Testis (tissue), 2 donors: Measurements from ENCODE around the gene GNB1L.

Experiments
- CTCF ChIP-seq, 3 experiments: fragments of 450-650 bp in 2 of 3; fragments of 200-600 bp in 1 of 3; sonication (generic) in 1 of 3; IDR thresholded peaks; one replicate each; pipeline ENCODE4 v1.5.1; 2016 to 2019; ENCODE audit warnings: antibody characterized with exemption in 3 of 3, mild to moderate bottlenecking in 2 of 3, moderate library complexity in 1 of 3
- POLR2A ChIP-seq: fragments of 450-650 bp; IDR thresholded peaks from one replicate; pipeline ENCODE4 v1.6.1; 2017; ENCODE audit warnings: antibody characterized with exemption, mild to moderate bottlenecking, moderate library complexity

DNA sequence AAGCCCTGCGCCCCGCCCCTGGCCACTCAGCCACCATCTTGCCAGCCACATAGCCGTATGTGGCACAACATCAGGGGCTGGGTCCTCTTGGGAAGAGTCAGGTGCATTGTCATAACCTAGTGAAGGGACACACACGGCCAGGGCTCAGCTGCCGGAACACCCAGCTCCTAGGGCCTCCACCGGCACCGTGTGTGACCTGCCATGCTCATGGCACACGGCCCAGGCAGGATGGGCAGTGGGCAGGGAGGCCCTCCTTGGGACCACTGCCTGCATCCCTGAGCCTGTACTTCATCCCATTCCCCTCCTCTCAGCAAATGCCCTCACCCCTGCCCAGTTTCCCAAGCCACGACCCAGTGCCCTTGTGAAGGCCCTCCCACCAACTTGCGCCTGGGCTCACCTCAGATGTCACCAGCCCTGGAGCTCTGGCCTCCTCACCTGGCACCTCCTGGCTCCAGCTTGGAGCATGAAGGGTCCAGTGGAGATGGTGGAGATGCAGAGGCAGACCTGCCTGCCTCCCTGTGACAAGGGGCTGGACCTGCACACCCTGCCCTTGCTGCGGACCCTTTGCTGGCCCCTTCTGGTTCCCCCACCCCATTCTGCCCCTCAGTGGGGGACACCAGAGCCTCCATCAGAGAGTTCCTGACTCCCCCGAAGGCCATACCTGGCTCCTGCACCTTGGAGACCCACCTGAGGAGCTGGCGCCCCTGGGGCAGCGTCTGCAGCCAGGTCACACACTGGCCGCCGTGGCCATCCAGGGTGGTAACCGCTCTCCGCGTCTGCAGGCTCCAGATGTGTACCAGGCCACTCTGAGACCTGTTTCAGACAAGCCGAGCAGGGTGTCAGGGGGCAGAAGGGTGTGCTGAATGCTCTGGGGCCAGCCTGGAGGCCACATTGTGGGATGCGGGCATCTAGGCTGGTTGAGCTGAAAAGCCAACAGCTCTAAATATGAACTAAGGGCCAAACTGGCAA, 34.5 kb downstream of the GNB1L start:
- TF ChIP-seq CTCF (IDR thresholded peaks at IDR 0.05) = no peak
- no peak for TF ChIP-seq POLR2A
